Fibroblast of skin of abdomen (primary cell): ENCODE measurements around the gene PPIL4.
"Not testable (repeated sequence)": the region's sequence is repeated elsewhere in the genome, so short reads cannot be mapped to it uniquely, and the experiment has no call there.

Source experiments
- DNase-seq: peaks from one replicate; pipeline ENCODE4 v3.0.0-alpha.2; 2013

Gene PPIL4

GRCh38 chr6:149515494-149515893 lies 30.3 kb downstream of the PPIL4 start:
- no peak for DNase-seq

GRCh38 chr6:149513915-149514314 lies 31.9 kb downstream of the PPIL4 start:
- DNase-seq: peak; percentile 44

- no peak for DNase-seq
Observed at GRCh38 chr6:149510793-149511512, 34.9 kb downstream of the PPIL4 start.

GRCh38 chr6:149508485-149508884 lies 37.4 kb downstream of the PPIL4 start:
- no peak for DNase-seq

- no peak for DNase-seq
Observed at GRCh38 chr6:149503872-149504271, 42.0 kb downstream of the PPIL4 start.

- no peak for DNase-seq
Observed at GRCh38 chr6:149503276-149503675, 42.6 kb downstream of the PPIL4 start.

- no peak for DNase-seq
Observed at GRCh38 chr6:149501768-149502167, 44.1 kb downstream of the PPIL4 start.

GRCh38 chr6:149501201-149501600 lies 44.6 kb downstream of the PPIL4 start:
- no peak for DNase-seq

- no peak for DNase-seq
Observed at GRCh38 chr6:149500096-149500495, 45.7 kb downstream of the PPIL4 start.

- DNase-seq: peak; percentile 93
Observed at GRCh38 chr6:149499066-149499465, 46.8 kb downstream of the PPIL4 start.

GRCh38 chr6:149497365-149497764 lies 48.5 kb downstream of the PPIL4 start:
- DNase-seq: no peak

GRCh38 chr6:149496597-149496996 lies 49.2 kb downstream of the PPIL4 start:
- DNase-seq: peak; percentile 43

GRCh38 chr6:149495349-149496016 lies 50.4 kb downstream of the PPIL4 start:
- not testable (repeated sequence) for DNase-seq

GRCh38 chr6:149494810-149495209 lies 51.0 kb downstream of the PPIL4 start:
- not testable (repeated sequence) for DNase-seq

- DNase-seq: no peak
Observed at GRCh38 chr6:149493761-149494320, 52.0 kb downstream of the PPIL4 start.

- no peak for DNase-seq
Observed at GRCh38 chr6:149492798-149493343, 53.0 kb downstream of the PPIL4 start.

GRCh38 chr6:149489967-149490366 lies 55.9 kb downstream of the PPIL4 start:
- DNase-seq: no peak

GRCh38 chr6:149488815-149489214 lies 57.0 kb downstream of the PPIL4 start:
- no peak for DNase-seq

GRCh38 chr6:149487316-149487715 lies 58.5 kb downstream of the PPIL4 start:
- DNase-seq: no peak

GRCh38 chr6:149484733-149485700 lies 60.8 kb downstream of the PPIL4 start, which contains the start of gene ZC3H12D:
Gene ZC3H12D, minus strand, starts transcription at chr6:149485014. Its CDS starts 10,471 bp downstream, at chr6:149474543.
- peak; percentile 21 for DNase-seq

- DNase-seq: no peak
Observed at GRCh38 chr6:149483849-149484655, 61.8 kb downstream of the PPIL4 start.
